A375 (cell line): ENCODE measurements around the gene RPL27. TPM values are rescaled to one million over a fixed set of nuclear protein-coding genes. Genes with fewer than 3 reads are reported as not detected.

Experiments used
- small RNA-seq: library from RNA; depleted of rRNA; stranded (forward); fragments of <200 nt; gene quantifications from one replicate; pipeline ENCODE3, GENCODE V24; 2014
- total RNA-seq: library from RNA; depleted of rRNA; stranded (reverse); fragments of >200 nt; shearing (Covaris generic); gene quantifications from 2 replicates; pipeline ENCODE4 v1.2.3, GENCODE V29; 2014; rRNA removed

The RPL27 gene
- 1,972 and 1,977 TPM in 2 replicates for total RNA-seq

DNA sequence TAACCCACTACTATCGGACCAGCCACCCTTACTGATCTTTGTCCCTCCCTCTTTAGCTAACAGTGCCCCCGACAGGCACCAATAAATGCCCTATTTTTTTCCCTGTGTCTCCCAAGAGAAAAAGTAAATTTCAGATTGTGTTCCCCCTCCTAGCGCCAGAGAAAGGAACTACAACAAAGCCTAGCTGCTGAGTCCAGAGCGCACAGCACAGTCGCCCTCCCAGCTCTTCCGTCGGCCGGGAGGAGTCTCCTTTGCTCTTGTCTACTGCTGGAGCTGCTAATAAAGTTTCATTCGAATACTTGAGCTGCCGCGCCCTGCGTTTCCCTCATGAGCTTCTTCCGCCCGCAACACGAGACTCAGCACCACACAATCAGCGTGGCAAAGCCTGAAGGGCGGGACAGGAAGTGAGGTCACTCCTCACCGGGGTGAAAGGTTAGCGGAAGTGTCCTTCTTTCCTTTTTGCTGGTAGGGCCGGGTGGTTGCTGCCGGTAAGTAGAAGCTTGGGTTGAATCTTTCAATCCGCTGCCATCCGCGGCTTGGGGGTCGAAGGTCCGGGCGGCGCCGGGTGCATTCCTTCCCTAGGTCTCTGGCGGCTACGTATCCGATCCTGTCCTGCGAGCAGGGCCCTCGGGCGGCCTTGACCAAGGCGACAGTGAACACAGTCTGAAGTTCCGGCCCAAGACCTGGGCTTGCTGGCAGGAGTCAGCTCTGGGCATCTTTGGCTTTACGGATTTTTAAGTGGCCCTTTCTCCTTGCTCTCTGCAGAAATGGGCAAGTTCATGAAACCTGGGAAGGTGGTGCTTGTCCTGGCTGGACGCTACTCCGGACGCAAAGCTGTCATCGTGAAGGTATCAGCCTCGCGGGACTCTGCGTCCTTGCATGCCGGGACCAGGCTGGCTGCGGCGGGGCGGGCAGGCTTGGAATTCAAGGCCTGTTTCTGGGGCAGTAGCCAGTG is at the start of gene RPL27:
TSS of gene RPL27 (plus strand) at position 436 of the 955 bp plus-strand sequence. CDS start at position 768, 332 bp downstream.

DNA sequence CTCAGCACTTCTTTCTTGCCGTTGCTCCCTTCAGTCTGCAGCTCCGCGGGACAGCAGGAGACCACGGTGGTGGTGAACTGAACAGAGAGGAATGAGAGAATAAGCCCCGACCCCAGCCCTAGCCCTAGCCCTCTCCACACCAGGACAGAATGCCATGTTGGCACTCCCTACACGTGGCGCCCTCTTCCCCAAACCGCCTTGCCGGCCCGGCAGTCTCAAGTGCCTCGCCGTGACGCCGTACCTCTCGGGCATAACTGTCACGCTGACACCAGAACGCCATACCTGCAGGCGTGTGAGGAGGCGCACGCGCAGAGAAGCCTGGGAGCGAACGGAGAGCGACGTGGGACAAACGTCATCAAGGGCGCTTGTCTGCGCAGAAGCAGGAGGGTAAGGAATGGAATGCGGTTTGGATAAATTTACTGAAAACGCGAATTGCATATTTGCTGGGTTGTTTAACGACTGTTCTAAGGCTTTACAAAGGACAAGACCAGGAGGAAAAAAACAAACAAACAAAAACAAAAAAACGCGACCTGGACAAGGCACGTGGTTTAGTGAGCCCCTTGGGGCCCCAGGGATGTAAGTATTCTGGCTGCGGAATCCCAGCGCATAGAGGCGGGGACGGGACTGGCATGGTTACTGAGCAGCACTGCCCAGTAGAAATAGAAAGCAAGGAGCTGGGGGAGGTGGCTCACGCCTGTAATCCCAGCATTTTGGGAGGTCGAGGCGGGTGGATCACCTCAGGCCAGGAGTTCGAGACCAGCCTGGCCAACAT is 33.9 kb upstream of the RPL27 start, which contains the start of gene AARSD1:
TSS of gene AARSD1 (minus strand) at position 294 of the 772 bp plus-strand sequence. CDS start at position 280, 14 bp downstream.

DNA sequence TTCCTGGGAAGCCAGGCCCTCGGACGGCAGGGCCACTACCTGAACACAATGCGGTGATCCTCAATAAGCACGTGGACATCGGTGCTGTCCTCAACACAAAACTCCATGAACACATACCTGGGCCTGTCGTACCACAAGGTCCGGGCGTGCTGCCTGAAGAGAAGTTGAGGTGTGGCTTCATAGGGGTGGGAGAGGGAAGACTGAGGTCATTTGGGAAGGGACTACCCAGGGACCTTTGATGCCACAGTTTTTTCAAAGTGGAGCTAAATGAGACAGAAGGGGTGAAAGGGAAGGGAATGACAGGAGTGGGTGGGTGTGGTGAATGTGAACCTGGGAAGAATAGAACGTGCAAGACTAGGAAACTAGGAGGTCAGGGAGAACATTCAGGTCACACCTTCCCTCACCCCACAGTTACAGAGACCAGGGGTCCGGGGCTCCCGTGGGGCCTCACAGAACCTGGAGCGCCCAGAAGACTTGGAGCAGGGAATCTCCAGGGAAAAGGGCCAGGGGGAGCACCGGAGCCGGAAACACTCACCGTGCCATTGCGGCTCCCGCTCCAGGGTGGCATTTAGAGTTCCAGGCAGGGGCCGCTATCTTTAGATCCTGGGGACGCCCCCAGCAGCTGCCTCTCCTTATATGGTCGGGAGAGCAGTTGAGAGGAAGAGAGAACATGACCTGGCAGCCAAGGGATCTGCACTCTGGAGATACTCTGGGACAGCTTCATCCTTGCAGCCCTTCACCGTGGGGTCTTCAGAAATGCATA is 18.5 kb upstream of the RPL27 start, which contains the start of gene PTGES3L:
TSS of gene PTGES3L (minus strand) at position 570 of the 763 bp plus-strand sequence. CDS start at position 543, 27 bp downstream.

DNA sequence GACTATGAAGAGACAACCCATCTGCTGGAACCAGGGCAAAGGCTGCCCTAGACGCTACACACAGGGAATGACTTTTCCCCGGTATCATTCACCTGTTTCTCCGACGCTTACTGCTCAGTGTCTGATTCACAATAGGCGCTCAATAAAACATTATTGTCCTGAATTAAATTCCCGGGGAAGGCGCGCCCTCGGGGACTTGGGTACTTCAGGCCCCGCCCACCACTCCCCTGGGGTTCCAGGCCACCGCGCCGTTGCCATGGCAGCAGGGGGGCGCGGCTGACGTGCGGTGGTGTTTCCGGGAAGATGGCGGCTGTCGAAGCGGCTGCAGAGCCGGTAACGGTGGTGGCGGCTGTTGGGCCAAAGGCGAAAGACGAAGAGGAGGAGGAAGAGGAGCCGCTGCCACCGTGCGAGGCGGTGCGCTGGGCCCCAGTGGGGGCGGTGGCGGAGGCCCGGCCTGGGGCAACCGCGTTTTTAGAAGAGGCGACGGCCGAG is 17.9 kb upstream of the RPL27 start, which contains the start of gene RUNDC1:
TSS of gene RUNDC1 (plus strand) at position 292 of the 492 bp plus-strand sequence. CDS start at position 304, 12 bp downstream.

DNA sequence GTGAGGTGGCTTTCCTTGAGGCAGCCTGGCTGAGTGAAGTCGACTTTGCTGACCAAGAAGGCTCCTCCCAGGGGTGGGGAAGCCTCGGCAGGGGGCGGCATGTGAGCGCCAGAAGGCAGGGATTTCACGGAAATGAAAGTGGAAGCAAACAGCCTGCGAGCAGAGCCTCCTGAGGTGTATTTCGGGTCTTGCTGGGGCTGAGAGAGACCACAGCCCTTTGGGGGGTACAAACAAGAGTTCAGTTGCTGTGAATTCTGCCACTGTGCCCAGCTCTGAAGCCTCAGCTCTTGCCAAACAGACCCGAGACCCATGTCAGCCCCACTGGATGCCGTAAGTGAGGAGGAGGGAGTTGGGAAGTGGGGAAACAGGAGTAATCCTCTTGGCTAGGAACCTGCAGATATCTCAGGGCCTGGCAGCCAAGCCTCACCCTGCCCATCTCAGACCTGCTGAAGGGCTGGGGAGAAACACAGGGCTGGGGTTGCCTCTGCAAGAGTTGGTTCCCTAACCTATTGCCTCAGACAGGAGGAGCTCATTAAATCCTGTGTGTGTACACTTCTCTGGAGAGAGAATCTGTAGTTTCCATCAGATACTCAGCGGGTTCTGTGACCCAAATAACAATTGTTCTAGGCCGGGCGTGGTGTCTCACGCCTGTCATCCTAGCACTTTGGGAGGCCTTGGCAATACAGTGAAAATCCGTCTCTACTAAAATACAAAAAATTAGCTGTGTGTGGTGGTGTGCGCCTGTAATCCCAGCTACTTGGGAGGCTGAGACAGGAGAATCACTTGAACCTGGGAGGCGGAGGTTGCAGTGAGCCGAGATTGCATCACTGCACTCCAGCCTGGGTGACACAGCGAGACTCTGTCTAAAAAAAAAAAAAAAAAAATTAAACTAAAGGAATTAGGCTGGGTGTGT is 8.7 kb downstream of the RPL27 start, which contains the start of gene IFI35:
TSS of gene IFI35 (plus strand) at position 146 of the 913 bp plus-strand sequence. CDS start at position 310, 164 bp downstream.

DNA sequence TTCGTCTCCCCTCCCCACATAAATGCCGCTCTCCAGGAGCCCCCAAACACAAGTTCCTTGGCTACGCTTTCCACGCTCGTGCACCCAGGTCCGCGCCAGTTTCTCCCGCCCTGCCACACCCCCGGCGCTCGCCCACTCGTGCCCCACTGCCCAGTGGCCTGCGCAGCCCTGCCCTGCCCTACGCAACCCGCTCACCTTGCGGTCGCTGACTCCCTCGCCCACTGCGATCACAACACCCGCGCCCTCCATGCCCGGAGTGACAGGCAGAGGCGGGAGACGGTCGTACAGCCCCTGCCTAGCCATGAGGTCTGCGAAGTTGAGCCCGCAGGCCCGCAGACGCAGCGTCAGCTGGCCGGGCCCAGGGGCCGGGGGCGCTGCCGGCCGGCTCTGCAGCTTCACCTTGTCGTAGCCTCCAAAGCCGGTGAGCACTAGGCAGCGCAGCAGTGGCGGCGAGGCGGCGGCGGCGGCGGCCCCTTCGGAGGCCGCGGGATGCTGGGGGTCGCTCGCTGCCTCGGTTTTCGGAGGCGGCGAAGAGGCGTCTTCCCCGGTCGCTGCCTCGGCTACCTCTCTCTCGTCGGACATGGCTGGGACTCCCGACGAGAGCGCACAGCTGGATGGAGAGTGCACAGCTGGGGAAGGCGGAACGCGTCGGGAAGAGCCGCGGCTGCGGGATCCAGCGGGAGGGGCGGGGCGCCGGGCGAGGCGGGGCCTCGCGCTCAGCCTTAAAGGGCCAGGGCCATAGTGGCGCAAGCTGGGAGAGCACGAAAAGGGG is 23.7 kb downstream of the RPL27 start, which contains the start of gene VAT1:
TSS of gene VAT1 (minus strand) at position 645 of the 772 bp plus-strand sequence. CDS start at position 582, 63 bp downstream.

DNA sequence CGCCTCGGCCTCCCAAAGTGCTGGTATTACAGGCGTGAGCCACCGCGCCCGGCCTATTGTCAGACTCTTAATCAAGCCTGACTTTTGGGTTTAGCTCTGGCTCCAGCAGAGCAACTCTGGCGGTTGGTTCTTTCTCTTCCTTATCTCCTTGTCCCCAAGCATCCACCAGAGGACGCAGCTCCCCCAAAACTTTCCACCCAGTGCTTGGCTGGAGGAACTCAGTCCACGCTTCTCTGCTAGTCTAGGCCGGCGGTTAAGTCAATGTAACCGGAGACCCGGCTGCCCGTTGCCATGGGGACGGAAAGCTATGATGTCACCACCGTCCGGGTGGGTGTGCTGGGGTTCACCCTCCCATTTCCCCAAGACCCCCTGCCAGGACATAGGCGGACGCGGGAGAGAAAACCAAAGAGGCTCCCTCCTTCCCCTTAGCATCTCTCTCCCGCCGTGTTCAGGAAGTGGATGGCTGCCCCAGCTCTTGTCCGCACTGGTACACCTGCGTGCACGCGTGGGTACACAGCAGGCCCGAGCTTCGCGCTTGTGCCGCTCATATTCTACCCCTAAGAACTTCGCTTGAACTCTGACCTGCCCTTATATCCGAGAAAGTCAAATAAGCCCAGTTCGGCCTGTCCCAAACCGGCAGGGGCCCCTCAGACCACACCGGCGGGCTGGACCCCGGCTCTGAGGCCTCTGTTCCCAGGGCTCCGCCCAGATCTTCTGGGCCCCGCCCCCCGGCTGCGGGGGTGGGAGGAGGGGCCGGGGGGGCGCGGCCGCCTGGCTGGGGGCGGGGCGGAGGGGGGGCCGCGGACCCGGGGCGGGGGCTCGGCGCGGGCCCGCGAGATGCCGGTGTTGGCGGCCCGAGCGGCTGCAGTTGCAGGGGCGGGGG is 26.4 kb downstream of the RPL27 start, which contains the start of gene RND2:
TSS of gene RND2 (plus strand) at position 825 of the 883 bp plus-strand sequence. CDS start 117 bp downstream, outside the sequence.

Small RNA genes lying within 50 kb of the gene (small RNA-seq; reads per million reads assigned to genes)
- gene AARSD1, result not detected

Other genes starting within 250 kb of the RPL27 start
- gene RAMP2, start 237.2 kb upstream of the RPL27 start, total RNA-seq, result not detected in 2 replicates
- 121 and 134 TPM in 2 replicates for gene VPS25, start 225.0 kb upstream of the RPL27 start, total RNA-seq
- 16.1 and 27.3 TPM in 2 replicates for gene WNK4, start 217.8 kb upstream of the RPL27 start, total RNA-seq
- gene COA3, start 199.7 kb upstream of the RPL27 start, total RNA-seq, result 67.6 and 71.2 TPM in 2 replicates
- gene CNTD1, start 199.6 kb upstream of the RPL27 start, total RNA-seq, result 0.34 TPM in 1 of 2 replicates, not detected in the other
- 151 and 165 TPM in 2 replicates for gene BECN1, start 174.1 kb upstream of the RPL27 start, total RNA-seq
- 139 and 155 TPM in 2 replicates for gene PSME3, start 165.0 kb upstream of the RPL27 start, total RNA-seq
- gene AOC2, start 153.8 kb upstream of the RPL27 start, total RNA-seq, result 1.1 and 1.5 TPM in 2 replicates
- 0.13 and 0.30 TPM in 2 replicates for gene AOC3, start 147.2 kb upstream of the RPL27 start, total RNA-seq
- not detected in 2 replicates for gene G6PC1, start 97.6 kb upstream of the RPL27 start, total RNA-seq
- 47.4 and 55.4 TPM in 2 replicates for gene AARSD1, start 34.0 kb upstream of the RPL27 start, total RNA-seq
- gene PTGES3L, start 18.3 kb upstream of the RPL27 start, total RNA-seq, result 0.30 and 0.69 TPM in 2 replicates
- 13.0 and 14.3 TPM in 2 replicates for gene RUNDC1, start 17.9 kb upstream of the RPL27 start, total RNA-seq
- gene IFI35, start 8.4 kb downstream of the RPL27 start, total RNA-seq, result 59.1 and 62.8 TPM in 2 replicates
- gene VAT1, start 24.0 kb downstream of the RPL27 start, total RNA-seq, result 93.3 and 111 TPM in 2 replicates
- 0.21 TPM in 1 of 2 replicates, not detected in the other for gene RND2, start 26.8 kb downstream of the RPL27 start, total RNA-seq
- 57.7 and 57.8 TPM in 2 replicates for gene BRCA1, start 126.9 kb downstream of the RPL27 start, total RNA-seq
- gene NBR1, start 172.8 kb downstream of the RPL27 start, total RNA-seq, result 82.3 and 83.6 TPM in 2 replicates
- 2.0 and 2.3 TPM in 2 replicates for gene TMEM106A, start 213.5 kb downstream of the RPL27 start, total RNA-seq
- 0.23 TPM in 1 of 2 replicates, not detected in the other for gene CCDC200, start 230.2 kb downstream of the RPL27 start, total RNA-seq
- not detected in 2 replicates for gene RNU2-1, start 235.6 kb downstream of the RPL27 start, total RNA-seq